Esophagus squamous epithelium (tissue), 5 donors: Measurements from ENCODE around the gene TUBGCP5. TPM values are rescaled to one million over a fixed set of nuclear protein-coding genes. Genes with fewer than 3 reads are reported as not detected.

Experiments
- DNase-seq: peaks from one replicate; lab custom pipeline; 2025; lab: John Stamatoyannopoulos, UW
- H3K27ac ChIP-seq, 4 donors: fragments of 200-600 bp; sonication (generic); one replicate each; pipeline ENCODE4 v1.5.1; 2016 to 2019; ENCODE audit warnings: mild to moderate bottlenecking in 1 of 4
- H3K27me3 ChIP-seq, 4 donors: fragments of 200-600 bp; sonication (generic); 1 replicate in 3 of 4; 2 replicates in 1 of 4; pipeline versions ENCODE4 v1.5.1 to v1.6.0; 2017 to 2021; ENCODE audit warnings: antibody characterized with exemption in 1 of 4
- H3K36me3 ChIP-seq, 3 donors: fragments of 200-600 bp; sonication (generic); one replicate each; pipeline ENCODE4 v1.5.1; 2016 to 2019
- H3K4me1 ChIP-seq, 3 donors: fragments of 200-600 bp; sonication (generic); one replicate each; pipeline ENCODE4 v1.5.1; 2017 to 2019
- H3K4me3 ChIP-seq, 4 donors: fragments of 200-600 bp; sonication (generic); 1 replicate in 3 of 4; 2 replicates in 1 of 4; pipeline ENCODE4 v1.5.1; 2016 to 2019; ENCODE audit warnings: mild to moderate bottlenecking in 2 of 4, moderate library complexity in 1 of 4
- H3K9me3 ChIP-seq, 3 donors: fragments of 200-600 bp; sonication (generic); one replicate each; pipeline ENCODE4 v1.5.1; 2016 to 2019
- CTCF ChIP-seq, 6 experiments: fragments of 450-650 bp in 4 of 6; fragments of 200-600 bp in 2 of 6; sonication (generic) in 2 of 6; IDR thresholded peaks; one replicate each; pipeline ENCODE4 v1.5.1; 2016 to 2019; ENCODE audit warnings: antibody characterized with exemption in 6 of 6, mild to moderate bottlenecking in 4 of 6, moderate library complexity in 4 of 6
- POLR2A ChIP-seq, 4 donors: fragments of 450-650 bp; IDR thresholded peaks; one replicate each; pipeline ENCODE4 v1.6.1; 2017; ENCODE audit warnings: antibody characterized with exemption in 4 of 4, mild to moderate bottlenecking in 4 of 4, moderate library complexity in 3 of 4
- WGBS, 2 donors: methylation state at CpG; one replicate each; pipeline ENCODE4 v1.1.5; 2018; 5-methylcytosine and 5-hydroxymethylcytosine counted together
- intact Hi-C: fragments of 100-400 bp; cut with DNase I; formaldehyde crosslinking; loops from one replicate; pipeline ENCODE4 v1.15.0; 2022
- total RNA-seq, 4 donors: library from RNA; depleted of rRNA; stranded (reverse); fragments of >200 nt; gene quantifications; one replicate each; pipeline ENCODE4 v1.1.0, GENCODE V29; 2016
- donor health status: DM: yes; HTN: yes; CAD: no.

Gene TUBGCP5
- total RNA-seq, 4 donors from 2014 or later, result 10.6 to 33.6 (median 20.0) TPM

GRCh38 chr15:22961762-22962161, 77.6 kb downstream of the TUBGCP5 start:
- Histone ChIP-seq H3K27ac (peak overlapping the region in 3 of 4 donors; percentile 15 to 59 (median 44)), H3K36me3 (peaks cover 0 to 3% (median 0%) of the 10 kb centered on the region in 3 donors), H3K4me3 (no peak overlapping the region), H3K9me3 (no peaks in the 10 kb centered on the region), H3K27me3 (no peaks in the 10 kb centered on the region), H3K4me1 (peaks cover 27 to 70% (median 43%) of the 10 kb centered on the region in 3 donors)
- DNase-seq, result no peak
- WGBS, 2 donors, result 18 to 38% methylated on average over 1 of the region's 1 CpG
- intact Hi-C loops, result loop anchor here (10.0 kb wide), 1 partner anchor 117 kb away; no protein-coding TSS in a partner anchor
- TF ChIP-seq CTCF (IDR thresholded peaks at IDR 0.05) (no peak), POLR2A (IDR thresholded peaks at IDR 0.05) (no peak)

- no peaks in the 10 kb centered on the region for H3K9me3 ChIP-seq
- peaks cover 0 to 3% (median 0%) of the 10 kb centered on the region in 3 donors for H3K36me3 ChIP-seq
- no peaks in the 10 kb centered on the region for H3K27me3 ChIP-seq
- H3K27ac ChIP-seq, result peak overlapping the region in 1 of 4 donors; percentile 59
- H3K4me1 ChIP-seq, result peaks cover 27 to 79% (median 53%) of the 10 kb centered on the region in 3 donors
- 43 to 71% methylated on average over 8 of the region's 8 CpGs for WGBS, 2 donors
- no peak overlapping the region for H3K4me3 ChIP-seq
- intact Hi-C loops, result loop anchor here (10.0 kb wide), 1 partner anchor 116 kb away; no protein-coding TSS in a partner anchor
- DNase-seq, result no peak
- TF ChIP-seq POLR2A (IDR thresholded peaks at IDR 0.05), result no peak
- no peak for TF ChIP-seq CTCF (IDR thresholded peaks at IDR 0.05)
Observed at GRCh38 chr15:22960556-22960955, 78.8 kb downstream of the TUBGCP5 start.

GRCh38 chr15:22960126-22960525, 79.2 kb downstream of the TUBGCP5 start:
- H3K27ac ChIP-seq, result peak overlapping the region in 2 of 4 donors; percentile 25 to 59
- no peaks in the 10 kb centered on the region for H3K27me3 ChIP-seq
- intact Hi-C loops, result loop anchor here (10.0 kb wide), 1 partner anchor 115 kb away; no protein-coding TSS in a partner anchor
- H3K9me3 ChIP-seq, result no peaks in the 10 kb centered on the region
- peaks cover 0 to 3% (median 0%) of the 10 kb centered on the region in 3 donors for H3K36me3 ChIP-seq
- WGBS, 2 donors, result 90% methylated on average over 2 of the region's 11 CpGs; no CpG with 5 or more reads in 1 of the 2 donors
- DNase-seq, result no peak
- H3K4me3 ChIP-seq, result no peak overlapping the region
- peaks cover 27 to 79% (median 56%) of the 10 kb centered on the region in 3 donors for H3K4me1 ChIP-seq
- TF ChIP-seq POLR2A (IDR thresholded peaks at IDR 0.05) (no peak), CTCF (IDR thresholded peaks at IDR 0.05) (no peak)

- peaks cover 0 to 3% (median 0%) of the 10 kb centered on the region in 3 donors for H3K36me3 ChIP-seq
- peaks cover 24 to 79% (median 60%) of the 10 kb centered on the region in 3 donors for H3K4me1 ChIP-seq
- TF ChIP-seq CTCF (IDR thresholded peaks at IDR 0.05) (no peak), POLR2A (IDR thresholded peaks at IDR 0.05) (no peak)
- H3K9me3 ChIP-seq, result no peaks in the 10 kb centered on the region
- intact Hi-C loops, result loop anchor here (10.0 kb wide), 1 partner anchor 115 kb away; no protein-coding TSS in a partner anchor
- H3K27ac ChIP-seq, result peak overlapping the region in 1 of 4 donors; percentile 25
- 80 to 90% methylated on average over 8 to 18 of the region's 33 CpGs for WGBS, 2 donors
- H3K27me3 ChIP-seq, result no peaks in the 10 kb centered on the region
- no peak overlapping the region for H3K4me3 ChIP-seq
- no peak for DNase-seq
Observed at GRCh38 chr15:22959321-22960101, 79.9 kb downstream of the TUBGCP5 start.
